ENCODE results near the gene PMEL. TPM values are rescaled to one million over a fixed set of nuclear protein-coding genes. Genes with fewer than 3 reads are reported as not detected.

Gene PMEL
- total and polyA plus RNA-seq, 8 donors: 0.58 to 4.0 (median 1.3) TPM; not detected in 1

GRCh38 chr12:55908726-55909512, 56.9 kb downstream of the PMEL start:
- peak in 1 of 2 donors; percentile 52 for DNase-seq
- Histone ChIP-seq H3K36me3 (peaks cover 0 to 18% (median 15%) of the 10 kb centered on the region in 4 donors), H3K9me3 (no peaks in the 10 kb centered on the region), H3K27me3 (no peaks in the 10 kb centered on the region), H3K4me1 (peaks cover 8 to 38% (median 28%) of the 10 kb centered on the region in 4 donors), H3K27ac (peak overlapping the region in 4 of 5 donors; percentile 22 to 53 (median 44)), H3K4me3 (no peak overlapping the region)
- 41 to 55% (median 44%) methylated on average over 8 of the region's 8 CpGs for WGBS, 5 donors
- intact Hi-C loops (cut with DNase I; ENCODE audit: low total_unique reads): no loop called here
- no peak for TF ChIP-seq CTCF (IDR thresholded peaks at IDR 0.05)
- no peak for TF ChIP-seq POLR2AphosphoS5 (IDR thresholded peaks at IDR 0.05)
- no peak for TF ChIP-seq POLR2A (IDR thresholded peaks at IDR 0.05)
- TF ChIP-seq EP300 (IDR thresholded peaks at IDR 0.05): no peak

- WGBS, 5 donors: 63 to 84% (median 76%) methylated on average over 1 of the region's 1 CpG
- H3K27me3 ChIP-seq: no peaks in the 10 kb centered on the region
- H3K36me3 ChIP-seq: peaks cover 14 to 26% (median 24%) of the 10 kb centered on the region in 4 donors
These were observed 59.8 kb downstream of the PMEL start for GRCh38 chr12:55906056-55906455.

More at GRCh38 chr12:55906056-55906455, 59.8 kb downstream of the PMEL start:
- DNase-seq: no peak
- Histone ChIP-seq H3K4me1 (peaks cover 8 to 33% (median 24%) of the 10 kb centered on the region in 4 donors), H3K9me3 (no peaks in the 10 kb centered on the region), H3K27ac (no peak overlapping the region), H3K4me3 (no peak overlapping the region)
- TF ChIP-seq POLR2AphosphoS5 (IDR thresholded peaks at IDR 0.05): no peak
- no peak for TF ChIP-seq POLR2A (IDR thresholded peaks at IDR 0.05)
- no peak for TF ChIP-seq CTCF (IDR thresholded peaks at IDR 0.05)
- no peak for TF ChIP-seq EP300 (IDR thresholded peaks at IDR 0.05)
- intact Hi-C loops (cut with DNase I; ENCODE audit: low total_unique reads): no loop called here

Other genes starting within 250 kb of the PMEL start
- 100 to 1,000 TPM in 3 of 5 donors, 10 to 100 TPM in 2; 12.8 to 392 (median 114) TPM for gene BLOC1S1, start 250.0 kb downstream of the PMEL start, total RNA-seq
- gene BLOC1S1, start 250.0 kb downstream of the PMEL start, polyA plus RNA-seq: 100 to 1,000 TPM; 349 to 451 (median 411) TPM
- gene RDH5, start 245.6 kb downstream of the PMEL start, total RNA-seq: 10 to 100 TPM in 3 of 5 donors, 1 to 10 TPM in 2; 4.0 to 41.2 (median 19.3) TPM
- 10 to 100 TPM in 1 of 3 donors, 1 to 10 TPM in 2; 3.2 to 10.3 (median 9.7) TPM for gene RDH5, start 245.6 kb downstream of the PMEL start, polyA plus RNA-seq
- 1,000 to 10,000 TPM in 1 of 5 donors, 100 to 1,000 TPM in 3, 10 to 100 TPM in 1; 71.2 to 1,329 (median 399) TPM for gene CD63, start 237.0 kb downstream of the PMEL start, total RNA-seq
- 100 to 1,000 TPM; 455 to 899 (median 803) TPM for gene CD63, start 237.0 kb downstream of the PMEL start, polyA plus RNA-seq
- 1 to 10 TPM in 3 of 5 donors, under 1 TPM in 2; 0.29 to 4.6 (median 1.7) TPM for gene GDF11, start 222.9 kb downstream of the PMEL start, total RNA-seq
- 1 to 10 TPM; 1.1 to 6.5 (median 3.5) TPM for gene GDF11, start 222.9 kb downstream of the PMEL start, polyA plus RNA-seq
- gene SARNP, start 148.3 kb downstream of the PMEL start, total RNA-seq: 100 to 1,000 TPM in 1 of 5 donors, 10 to 100 TPM in 4; 16.1 to 200 (median 60.1) TPM
- 10 to 100 TPM; 93.1 to 99.3 (median 94.2) TPM for gene SARNP, start 148.3 kb downstream of the PMEL start, polyA plus RNA-seq
- gene ORMDL2, start 148.0 kb downstream of the PMEL start, total RNA-seq: 10 to 100 TPM in 1 of 5 donors, 1 to 10 TPM in 2, under 1 TPM in 1, not detected in 1; 0.89 to 12.7 (median 4.3) TPM
- gene ORMDL2, start 148.0 kb downstream of the PMEL start, polyA plus RNA-seq: 10 to 100 TPM; 16.8 to 53.9 (median 33.7) TPM
- 10 to 100 TPM in 3 of 5 donors, 1 to 10 TPM in 2; 7.2 to 30.8 (median 12.5) TPM for gene DNAJC14, start 136.5 kb downstream of the PMEL start, total RNA-seq
- 10 to 100 TPM in 2 of 3 donors, 1 to 10 TPM in 1; 7.8 to 14.0 (median 10.5) TPM for gene DNAJC14, start 136.5 kb downstream of the PMEL start, polyA plus RNA-seq
- gene MMP19, start 123.1 kb downstream of the PMEL start, total RNA-seq: 10 to 100 TPM in 3 of 5 donors, 1 to 10 TPM in 2; 7.8 to 18.0 (median 11.6) TPM
- 10 to 100 TPM in 1 of 3 donors, 1 to 10 TPM in 2; 2.7 to 13.0 (median 5.8) TPM for gene MMP19, start 123.1 kb downstream of the PMEL start, polyA plus RNA-seq
- gene PYM1, start 38.1 kb downstream of the PMEL start, total RNA-seq: 10 to 100 TPM in 2 of 5 donors, 1 to 10 TPM in 3; 1.2 to 59.4 (median 9.8) TPM
- 10 to 100 TPM; 42.8 to 54.8 (median 42.8) TPM for gene PYM1, start 38.1 kb downstream of the PMEL start, polyA plus RNA-seq
- gene DGKA, start 34.9 kb downstream of the PMEL start, total RNA-seq: 100 to 1,000 TPM in 1 of 5 donors, 10 to 100 TPM in 4; 56.0 to 418 (median 92.0) TPM
- 100 to 1,000 TPM in 1 of 3 donors, 10 to 100 TPM in 2; 13.0 to 123 (median 27.6) TPM for gene DGKA, start 34.9 kb downstream of the PMEL start, polyA plus RNA-seq
- 100 to 1,000 TPM in 1 of 5 donors, 10 to 100 TPM in 3, 1 to 10 TPM in 1; 4.1 to 124 (median 12.3) TPM for gene CDK2, start 788 bp upstream of the PMEL start, total RNA-seq
- gene CDK2, start 788 bp upstream of the PMEL start, polyA plus RNA-seq: 10 to 100 TPM; 12.5 to 18.4 (median 17.5) TPM
- 100 to 1,000 TPM in 1 of 5 donors, 10 to 100 TPM in 4; 17.1 to 100 (median 75.1) TPM for gene RAB5B, start 8.0 kb upstream of the PMEL start, total RNA-seq
- 10 to 100 TPM; 52.4 to 92.4 (median 61.3) TPM for gene RAB5B, start 8.0 kb upstream of the PMEL start, polyA plus RNA-seq
- gene SUOX, start 31.2 kb upstream of the PMEL start, total RNA-seq: 10 to 100 TPM in 2 of 5 donors, 1 to 10 TPM in 3; 9.0 to 67.7 (median 10.0) TPM
- 10 to 100 TPM in 2 of 3 donors, 1 to 10 TPM in 1; 8.4 to 14.3 (median 11.8) TPM for gene SUOX, start 31.2 kb upstream of the PMEL start, polyA plus RNA-seq
- 10 to 100 TPM in 1 of 5 donors, 1 to 10 TPM in 4; 2.3 to 15.6 (median 3.5) TPM for gene IKZF4, start 55.0 kb upstream of the PMEL start, total RNA-seq
- 1 to 10 TPM; 1.5 to 2.9 (median 2.4) TPM for gene IKZF4, start 55.0 kb upstream of the PMEL start, polyA plus RNA-seq
- 100 to 1,000 TPM in 4 of 5 donors, 10 to 100 TPM in 1; 22.3 to 929 (median 265) TPM for gene RPS26, start 75.9 kb upstream of the PMEL start, total RNA-seq
- gene RPS26, start 75.9 kb upstream of the PMEL start, polyA plus RNA-seq: 1,000 to 10,000 TPM; 1,182 to 1,748 (median 1,390) TPM
- 100 to 1,000 TPM; 218 to 367 (median 286) TPM for gene ERBB3, start 114.1 kb upstream of the PMEL start, total RNA-seq
- 10 to 100 TPM; 26.6 to 45.9 (median 43.1) TPM for gene ERBB3, start 114.1 kb upstream of the PMEL start, polyA plus RNA-seq
- gene PA2G4, start 138.5 kb upstream of the PMEL start, total RNA-seq: 100 to 1,000 TPM in 2 of 5 donors, 10 to 100 TPM in 3; 33.8 to 144 (median 68.7) TPM
- 100 to 1,000 TPM in 1 of 3 donors, 10 to 100 TPM in 2; 74.1 to 101 (median 95.1) TPM for gene PA2G4, start 138.5 kb upstream of the PMEL start, polyA plus RNA-seq
- gene RPL41, start 150.6 kb upstream of the PMEL start, total RNA-seq: 1,000 to 10,000 TPM; 1,483 to 3,736 (median 1,919) TPM
- 1,000 to 10,000 TPM; 5,931 to 8,449 (median 6,584) TPM for gene RPL41, start 150.6 kb upstream of the PMEL start, polyA plus RNA-seq
- 1 to 10 TPM in 3 of 5 donors, under 1 TPM in 2; under 0.01 to 5.8 (median 3.1) TPM for gene ZC3H10, start 152.2 kb upstream of the PMEL start, total RNA-seq
- gene ZC3H10, start 152.2 kb upstream of the PMEL start, polyA plus RNA-seq: 1 to 10 TPM; 1.5 to 2.2 (median 1.8) TPM
- gene ESYT1, start 162.2 kb upstream of the PMEL start, total RNA-seq: 100 to 1,000 TPM in 1 of 5 donors, 10 to 100 TPM in 4; 23.3 to 142 (median 63.7) TPM
- 10 to 100 TPM in 2 of 3 donors, 1 to 10 TPM in 1; 8.6 to 32.8 (median 13.8) TPM for gene ESYT1, start 162.2 kb upstream of the PMEL start, polyA plus RNA-seq
- 10 to 100 TPM in 3 of 5 donors, 1 to 10 TPM in 1, not detected in 1; 4.9 to 24.3 (median 20.6) TPM for gene MYL6B, start 186.5 kb upstream of the PMEL start, total RNA-seq
- gene MYL6B, start 186.5 kb upstream of the PMEL start, polyA plus RNA-seq: 10 to 100 TPM; 53.4 to 98.1 (median 60.2) TPM
- gene MYL6, start 192.3 kb upstream of the PMEL start, total RNA-seq: 1,000 to 10,000 TPM; 1,132 to 3,648 (median 2,772) TPM
- 1,000 to 10,000 TPM; 3,181 to 4,672 (median 3,569) TPM for gene MYL6, start 192.3 kb upstream of the PMEL start, polyA plus RNA-seq
- 100 to 1,000 TPM in 2 of 5 donors, 10 to 100 TPM in 3; 58.0 to 131 (median 72.1) TPM for gene SMARCC2, start 223.4 kb upstream of the PMEL start, total RNA-seq
- gene SMARCC2, start 223.4 kb upstream of the PMEL start, polyA plus RNA-seq: 10 to 100 TPM; 12.5 to 25.7 (median 20.1) TPM